ENCODE results near the gene AOPEP. TPM values are rescaled to one million over a fixed set of nuclear protein-coding genes. Genes with fewer than 3 reads are reported as not detected.

AOPEP gene
- polyA plus RNA-seq, 1 of the 3 experiments (the other 2 are of a cell fraction): 54.6 TPM

GRCh38 chr9:94741866-94742265 is 15.4 kb downstream of the AOPEP start:
- POLR2A ChIA-PET: no interaction called here
- Histone ChIP-seq H3K4me1 (ENCODE audit: control insufficient read depth in 1 of 2, insufficient read depth in 2 of 2, low read depth in 1 of 2, low read length in 1 of 2) (peaks cover 0 to 4% of the 10 kb centered on the region in 2 experiments; a peak in 1 of 4 replicates), H3K9ac (no peak overlapping the region), H3F3A (replicated peaks; ENCODE audit: insufficient read depth) (no peaks in the 10 kb centered on the region), H3K27me3 (ENCODE audit: insufficient read depth) (no peaks in the 10 kb centered on the region), H3K4me3 (ENCODE audit: low read depth in 2 of 2, low read length in 1 of 2) (no peak overlapping the region), H3K9me3 (no peaks in the 10 kb centered on the region), H3K9me2 (no peaks in the 10 kb centered on the region), H2AFZ (ENCODE audit: low read depth) (no peak overlapping the region), H3K79me2 (ENCODE audit: insufficient read depth) (peaks cover 5% of the 10 kb centered on the region; the same call in 1 of the 2 replicates), H3K36me3 (replicated peaks in 1 of 2; ENCODE audit: control insufficient read depth in 1 of 2, insufficient read depth in 2 of 2, low read length in 1 of 2) (peaks cover 0 to 3% of the 10 kb centered on the region in 2 experiments), H3K4me2 (no peak overlapping the region), H3K27ac (ENCODE audit: low read depth in 2 of 2, low read length in 1 of 2) (no peak overlapping the region), H4K20me1 (ENCODE audit: insufficient read depth) (no peaks in the 10 kb centered on the region)
- CTCF ChIA-PET: no interaction called here
- TF ChIP-seq GATA2 (CRISPR knock-in tag; IDR thresholded peaks at IDR 0.05): no peak
- no peak for TF ChIP-seq NFIC (IDR thresholded peaks at IDR 0.05; ENCODE audit: borderline replicate concordance)
- TF ChIP-seq USF1 (IDR thresholded peaks at IDR 0.05; ENCODE audit: borderline replicate concordance, low read depth): no peak
- TF ChIP-seq CTCF (IDR thresholded peaks at IDR 0.05): no peak
- TF ChIP-seq ELF1 (IDR thresholded peaks at IDR 0.05): no peak
- TF ChIP-seq SIN3A (IDR thresholded peaks at IDR 0.05; ENCODE audit: borderline replicate concordance, low read depth, low read length): no peak
- TF ChIP-seq NRF1 (IDR thresholded peaks at IDR 0.05; ENCODE audit: low read depth, low read length): no peak
- no peak for TF ChIP-seq MEF2A (IDR thresholded peaks at IDR 0.05; ENCODE audit: borderline replicate concordance, low read depth)
- no peak for TF ChIP-seq TEAD4 (IDR thresholded peaks at IDR 0.05; ENCODE audit: borderline replicate concordance, insufficient read depth)
- TF ChIP-seq GABPA (IDR thresholded peaks at IDR 0.05; ENCODE audit: low read depth): no peak
- no peak for TF ChIP-seq YY1 (IDR thresholded peaks at IDR 0.05; ENCODE audit: low read depth)
- no peak for TF ChIP-seq SMC3 (IDR thresholded peaks at IDR 0.05; ENCODE audit: low read depth, low read length)
- TF ChIP-seq, protein P1, sequence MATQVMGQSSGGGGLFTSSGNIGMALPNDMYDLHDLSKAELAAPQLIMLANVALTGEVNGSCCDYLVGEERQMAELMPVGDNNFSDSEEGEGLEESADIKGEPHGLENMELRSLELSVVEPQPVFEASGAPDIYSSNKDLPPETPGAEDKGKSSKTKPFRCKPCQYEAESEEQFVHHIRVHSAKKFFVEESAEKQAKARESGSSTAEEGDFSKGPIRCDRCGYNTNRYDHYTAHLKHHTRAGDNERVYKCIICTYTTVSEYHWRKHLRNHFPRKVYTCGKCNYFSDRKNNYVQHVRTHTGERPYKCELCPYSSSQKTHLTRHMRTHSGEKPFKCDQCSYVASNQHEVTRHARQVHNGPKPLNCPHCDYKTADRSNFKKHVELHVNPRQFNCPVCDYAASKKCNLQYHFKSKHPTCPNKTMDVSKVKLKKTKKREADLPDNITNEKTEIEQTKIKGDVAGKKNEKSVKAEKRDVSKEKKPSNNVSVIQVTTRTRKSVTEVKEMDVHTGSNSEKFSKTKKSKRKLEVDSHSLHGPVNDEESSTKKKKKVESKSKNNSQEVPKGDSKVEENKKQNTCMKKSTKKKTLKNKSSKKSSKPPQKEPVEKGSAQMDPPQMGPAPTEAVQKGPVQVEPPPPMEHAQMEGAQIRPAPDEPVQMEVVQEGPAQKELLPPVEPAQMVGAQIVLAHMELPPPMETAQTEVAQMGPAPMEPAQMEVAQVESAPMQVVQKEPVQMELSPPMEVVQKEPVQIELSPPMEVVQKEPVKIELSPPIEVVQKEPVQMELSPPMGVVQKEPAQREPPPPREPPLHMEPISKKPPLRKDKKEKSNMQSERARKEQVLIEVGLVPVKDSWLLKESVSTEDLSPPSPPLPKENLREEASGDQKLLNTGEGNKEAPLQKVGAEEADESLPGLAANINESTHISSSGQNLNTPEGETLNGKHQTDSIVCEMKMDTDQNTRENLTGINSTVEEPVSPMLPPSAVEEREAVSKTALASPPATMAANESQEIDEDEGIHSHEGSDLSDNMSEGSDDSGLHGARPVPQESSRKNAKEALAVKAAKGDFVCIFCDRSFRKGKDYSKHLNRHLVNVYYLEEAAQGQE (IDR thresholded peaks at IDR 0.05; ENCODE audit: low read depth, low read length): no peak
- no peak for TF ChIP-seq FOXJ3 (CRISPR knock-in tag; IDR thresholded peaks at IDR 0.05)
- no peak for TF ChIP-seq TAF1 (IDR thresholded peaks at IDR 0.05; ENCODE audit: borderline replicate concordance, low read depth, low read length)
- WGBS (ENCODE audit: low lambda C conversion rate): 78% methylated on average over 3 of the region's 3 CpGs
- DNase-seq: no peak
